ENCODE measurements around the gene CRACR2A. TPM values are rescaled to one million over a fixed set of nuclear protein-coding genes. Genes with fewer than 3 reads are reported as not detected.

Gene CRACR2A
- total and polyA plus RNA-seq, 10 of the 15 experiments (the other 5 are each of a cell fraction or from before 2014, with no cell fraction given): 2.1 to 18.0 (median 13.2) TPM

GRCh38 chr12:3579446-3580093 is 173.3 kb downstream of the CRACR2A start:
- H3K4me3 ChIP-seq: no peak overlapping the region
- ATAC-seq (no peak), FAIRE-seq (no peak), DNase-seq (ENCODE audit: low read depth, low spot score) (no peak)
- no peaks in the 10 kb centered on the region for H3K9me3 ChIP-seq (replicated peaks; ENCODE audit: control insufficient read depth, insufficient read depth, low read length)
- no peak overlapping the region for H3K4me2 ChIP-seq (ENCODE audit: control insufficient read depth, insufficient read depth)
- ChIA-PET CTCF (no interaction called here), RAD21 (ENCODE audit: unreplicated experiment) (no interaction called here), POLR2A (no interaction called here), SMC1A (ENCODE audit: uncharacterized antibody, unreplicated experiment) (no interaction called here)
- intact Hi-C loops (cut with micrococcal nuclease; ENCODE audit: unreplicated experiment): no loop called here
- no peak for TF ChIP-seq ATF3 (IDR thresholded peaks at IDR 0.05; ENCODE audit: borderline replicate concordance, extremely low read depth, low read depth, low read length)
- TF ChIP-seq SUPT20H (IDR thresholded peaks at IDR 0.05; ENCODE audit: borderline replicate concordance, control insufficient read depth, low read depth, low read length): no peak
- no peak for TF ChIP-seq ASH2L (IDR thresholded peaks at IDR 0.05; ENCODE audit: borderline replicate concordance, low read depth)
- no peak for TF ChIP-seq ZNF274 (IDR thresholded peaks at IDR 0.05; ENCODE audit: insufficient read depth, insufficient read length)
- no peak for TF ChIP-seq HDAC2 (IDR thresholded peaks at IDR 0.05)
- TF ChIP-seq ZNF217 (IDR thresholded peaks at IDR 0.05): no peak
- TF ChIP-seq CTCF (IDR thresholded peaks at IDR 0.05 in 2 of 3, conservative IDR thresholded peaks at IDR 0.05 in 1 of 3; ENCODE audit: control insufficient read depth in 2 of 3, extremely low read depth in 1 of 3, insufficient read depth in 1 of 3, low read depth in 3 of 3, low read length in 3 of 3): no peak
- TF ChIP-seq SREBF2 (IDR thresholded peaks at IDR 0.05; ENCODE audit: low read length): no peak
- no peak for TF ChIP-seq KDM1A (IDR thresholded peaks at IDR 0.05; ENCODE audit: borderline replicate concordance)
- no peak for TF ChIP-seq ZNF384 (IDR thresholded peaks at IDR 0.05; ENCODE audit: borderline replicate concordance, low read depth, low read length)
- no peak for TF ChIP-seq IKZF2 (IDR thresholded peaks at IDR 0.05)
- TF ChIP-seq DPF2 (IDR thresholded peaks at IDR 0.05): no peak
- TF ChIP-seq ZBED1 (IDR thresholded peaks at IDR 0.05; ENCODE audit: borderline replicate concordance): no peak
- no peak for TF ChIP-seq NKRF (conservative IDR thresholded peaks at IDR 0.05)
- no peak for TF ChIP-seq MEF2A (IDR thresholded peaks at IDR 0.05; ENCODE audit: insufficient read depth, low read depth, low read length)
- no peak for TF ChIP-seq E4F1 (IDR thresholded peaks at IDR 0.05; ENCODE audit: borderline replicate concordance, partially characterized antibody)
- no peak for TF ChIP-seq CREB1 (IDR thresholded peaks at IDR 0.05; ENCODE audit: low read depth)
- TF ChIP-seq HDGF (IDR thresholded peaks at IDR 0.05): no peak
- no peak overlapping the region for H2AFZ ChIP-seq (ENCODE audit: control insufficient read depth, low read depth, low read length)
- H3K27ac ChIP-seq (ENCODE audit: control insufficient read depth, insufficient read depth): no peak overlapping the region
- no peaks in the 10 kb centered on the region for H3K4me1 ChIP-seq (ENCODE audit: control insufficient read depth, insufficient read depth, low read length)
- H3K9ac ChIP-seq (ENCODE audit: control insufficient read depth, insufficient read depth, low read length): no peak overlapping the region
- no peaks in the 10 kb centered on the region for H4K20me1 ChIP-seq (ENCODE audit: control insufficient read depth, insufficient read depth)
- in situ Hi-C loops (cut with MboI): no loop called here
- BruUV-seq (replicated peaks): no TSS peak
- no peaks in the 10 kb centered on the region for H3K36me3 ChIP-seq (ENCODE audit: control insufficient read depth in 2 of 2, insufficient read depth in 2 of 2, low read length in 1 of 2)
- H3K27me3 ChIP-seq (replicated peaks in 1 of 2; ENCODE audit: control insufficient read depth in 2 of 2, insufficient read depth in 2 of 2, low read length in 1 of 2): peaks cover 0 to 3% of the 10 kb centered on the region in 2 experiments; a peak in 3 of 4 replicates
- WGBS (ENCODE audit: insufficient coverage, insufficient replicate concordance, low lambda C conversion rate, missing lambda C conversion rate): 25% methylated on average over 15 of the region's 15 CpGs
- H3K79me2 ChIP-seq (ENCODE audit: control insufficient read depth, insufficient read depth, low read length): no peaks in the 10 kb centered on the region

Measured in GM12878 (cell line).